Measurements from ENCODE around the gene PIP5KL1. TPM values are rescaled to one million over a fixed set of nuclear protein-coding genes. Genes with fewer than 3 reads are reported as not detected.

Gene PIP5KL1
- total RNA-seq, 1 experiment from 2014 or later: 3.8 TPM

GRCh38 chr9:127931092-127931881 is 710 bp upstream of the PIP5KL1 start:
- DNase-seq (ENCODE audit: low spot score): peak; percentile 67

- DNase-seq (ENCODE audit: low spot score): no peak
Measured at GRCh38 chr9:127929625-127929979, 975 bp downstream of the PIP5KL1 start.

GRCh38 chr9:127928676-127929624 is 1.6 kb downstream of the PIP5KL1 start:
- DNase-seq (ENCODE audit: low spot score): no peak

- DNase-seq (ENCODE audit: low spot score): no peak
Measured at GRCh38 chr9:127927988-127928675, 2.4 kb downstream of the PIP5KL1 start.

GRCh38 chr9:127927201-127927987 is 3.2 kb downstream of the PIP5KL1 start:
- peak; percentile 54 for DNase-seq (ENCODE audit: low spot score)

- DNase-seq (ENCODE audit: low spot score): no peak
Measured at GRCh38 chr9:127926906-127927200, 3.7 kb downstream of the PIP5KL1 start.

- DNase-seq (ENCODE audit: low spot score): no peak
Measured at GRCh38 chr9:127925959-127926905, 4.3 kb downstream of the PIP5KL1 start.

GRCh38 chr9:127924736-127925444 is 5.7 kb downstream of the PIP5KL1 start:
- no peak for DNase-seq (ENCODE audit: low spot score)

GRCh38 chr9:127923771-127924170 is 6.8 kb downstream of the PIP5KL1 start:
- DNase-seq (ENCODE audit: low spot score): no peak

GRCh38 chr9:127923046-127923445 is 7.5 kb downstream of the PIP5KL1 start:
- DNase-seq (ENCODE audit: low spot score): no peak

GRCh38 chr9:127921557-127922120 is 8.9 kb downstream of the PIP5KL1 start:
- DNase-seq (ENCODE audit: low spot score): peak; percentile 66

GRCh38 chr9:127920794-127921193 is 9.8 kb downstream of the PIP5KL1 start:
- no peak for DNase-seq (ENCODE audit: low spot score)

GRCh38 chr9:127919253-127919815 is 11.2 kb downstream of the PIP5KL1 start:
- peak; percentile 92 for DNase-seq (ENCODE audit: low spot score)

GRCh38 chr9:127918183-127919107 is 12.1 kb downstream of the PIP5KL1 start:
- no peak for DNase-seq (ENCODE audit: low spot score)

GRCh38 chr9:127917603-127918002 is 13.0 kb downstream of the PIP5KL1 start:
- no peak for DNase-seq (ENCODE audit: low spot score)

- DNase-seq (ENCODE audit: low spot score): peak; percentile 90
Measured at GRCh38 chr9:127916720-127917581, 13.6 kb downstream of the PIP5KL1 start, which contains the start of gene ST6GALNAC4. ST6GALNAC4 (minus strand) TSS chr9:127917041; CDS start chr9:127916419, 622 bp downstream.
